ENCODE data around the gene METTL25. TPM values are rescaled to one million over a fixed set of nuclear protein-coding genes. Genes with fewer than 3 reads are reported as not detected.

Gene METTL25
- total RNA-seq, 4 donors from 2014 or later = 9.6 to 16.5 (median 11.9) TPM

- TF ChIP-seq, protein P1, sequence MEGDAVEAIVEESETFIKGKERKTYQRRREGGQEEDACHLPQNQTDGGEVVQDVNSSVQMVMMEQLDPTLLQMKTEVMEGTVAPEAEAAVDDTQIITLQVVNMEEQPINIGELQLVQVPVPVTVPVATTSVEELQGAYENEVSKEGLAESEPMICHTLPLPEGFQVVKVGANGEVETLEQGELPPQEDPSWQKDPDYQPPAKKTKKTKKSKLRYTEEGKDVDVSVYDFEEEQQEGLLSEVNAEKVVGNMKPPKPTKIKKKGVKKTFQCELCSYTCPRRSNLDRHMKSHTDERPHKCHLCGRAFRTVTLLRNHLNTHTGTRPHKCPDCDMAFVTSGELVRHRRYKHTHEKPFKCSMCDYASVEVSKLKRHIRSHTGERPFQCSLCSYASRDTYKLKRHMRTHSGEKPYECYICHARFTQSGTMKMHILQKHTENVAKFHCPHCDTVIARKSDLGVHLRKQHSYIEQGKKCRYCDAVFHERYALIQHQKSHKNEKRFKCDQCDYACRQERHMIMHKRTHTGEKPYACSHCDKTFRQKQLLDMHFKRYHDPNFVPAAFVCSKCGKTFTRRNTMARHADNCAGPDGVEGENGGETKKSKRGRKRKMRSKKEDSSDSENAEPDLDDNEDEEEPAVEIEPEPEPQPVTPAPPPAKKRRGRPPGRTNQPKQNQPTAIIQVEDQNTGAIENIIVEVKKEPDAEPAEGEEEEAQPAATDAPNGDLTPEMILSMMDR (IDR thresholded peaks at IDR 0.05; ENCODE audit: low read depth) = no peak
These were observed 5.7 kb downstream of the METTL25 start for GRCh38 chr12:82363990-82364389.

- TF ChIP-seq, protein P1 (IDR thresholded peaks at IDR 0.05; ENCODE audit: low read depth) = no peak
These were observed 7.9 kb downstream of the METTL25 start for GRCh38 chr12:82366197-82366596.

GRCh38 chr12:82375201-82375600 is 16.9 kb downstream of the METTL25 start:
- TF ChIP-seq, protein P1 (IDR thresholded peaks at IDR 0.05; ENCODE audit: low read depth) = no peak

- TF ChIP-seq, protein P1 (IDR thresholded peaks at IDR 0.05; ENCODE audit: low read depth) = no peak
These were observed 20.7 kb downstream of the METTL25 start for GRCh38 chr12:82378997-82379396.

GRCh38 chr12:82383930-82384552 is 25.7 kb downstream of the METTL25 start:
- TF ChIP-seq, protein P1 (IDR thresholded peaks at IDR 0.05; ENCODE audit: low read depth) = no peak

DNA sequence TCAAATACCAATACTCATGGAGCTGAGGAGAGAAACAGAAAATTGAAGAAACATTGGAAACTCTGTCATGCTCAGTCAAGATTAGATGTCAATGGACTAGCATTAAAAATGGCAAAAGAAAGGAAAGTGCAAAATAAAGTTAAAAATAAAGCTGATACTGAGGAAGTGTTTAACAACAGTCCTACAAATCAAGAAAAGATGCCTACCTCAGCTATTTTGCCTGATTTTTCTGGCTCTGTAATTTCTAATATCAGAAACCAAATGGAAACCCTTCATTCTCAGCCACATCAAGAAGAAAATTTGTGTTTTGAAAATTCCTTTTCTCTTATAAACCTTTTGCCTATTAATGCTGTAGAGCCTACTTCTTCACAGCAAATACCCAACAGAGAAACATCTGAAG is 40.5 kb downstream of the METTL25 start:
- TF ChIP-seq, protein P1 (IDR thresholded peaks at IDR 0.05; ENCODE audit: low read depth) = no peak

- TF ChIP-seq, protein P1 (IDR thresholded peaks at IDR 0.05; ENCODE audit: low read depth) = no peak
These were observed 42.5 kb downstream of the METTL25 start for GRCh38 chr12:82400819-82401218.

Data from subcutaneous adipose tissue (tissue), 4 donors.